HEK293 (cell line): ENCODE measurements around the gene CEP72.

Experiments used
- CTCF ChIA-PET: fragments of 350-600 bp; formaldehyde crosslinking; extraction: SDS; loops from one replicate; lab custom pipeline; 2021; ENCODE audit warnings: antibody characterized with exemption; lab: Yijun Ruan, JAX
- POLR2A ChIA-PET: fragments of 300-600 bp; formaldehyde crosslinking; extraction: SDS; loops from one replicate; lab custom pipeline; 2020; ENCODE audit warnings: antibody characterized with exemption, inconsistent platforms; lab: Yijun Ruan, JAX
- H3K27ac ChIP-seq: fragments of 200-500 bp; sonication (Bioruptor generic); 2 replicates; pipeline ENCODE4 v1.5.1; 2014; ENCODE audit warnings: low read depth, low read length, control low read depth, inconsistent platforms; ENCODE audit errors: extremely low read depth
- H3K36me3 ChIP-seq, 2 experiments: fragments of 200-500 bp in 1 of 2; sonication (Bioruptor generic) in 1 of 2; 1 replicate in 1 of 2; 2 replicates in 1 of 2; pipeline ENCODE4 v1.5.1; 2014 to 2017; ENCODE audit warnings: inconsistent platforms in 2 of 2, low read length in 2 of 2; ENCODE audit not compliant: control insufficient read depth in 2 of 2, insufficient read depth in 1 of 2
- H3K4me1 ChIP-seq: fragments of 200-500 bp; sonication (Bioruptor generic); 2 replicates; pipeline ENCODE4 v1.5.1; 2014; ENCODE audit warnings: mild to moderate bottlenecking, low read length, inconsistent platforms; ENCODE audit not compliant: control insufficient read depth, insufficient read depth
- H3K4me3 ChIP-seq: 2 replicates; pipeline ENCODE4 v1.5.1; 2011; ENCODE audit warnings: low read depth, mild to moderate bottlenecking, control low read depth, low read length, moderate library complexity
- H3K9me3 ChIP-seq: fragments of 200-500 bp; sonication (Bioruptor generic); 2 replicates; pipeline ENCODE4 v1.5.1; 2014; ENCODE audit warnings: low read depth, low read length, inconsistent platforms; ENCODE audit not compliant: control insufficient read depth, insufficient read depth
- BCL6B ChIP-seq: fragments of 450-650 bp; formaldehyde crosslinking; IDR thresholded peaks from 2 replicates; pipeline ENCODE4 v1.5.1; 2017; ENCODE audit warnings: missing biosample characterization, missing genetic modification characterization
- EGR2 ChIP-seq: fragments of 450-650 bp; formaldehyde crosslinking; IDR thresholded peaks from 2 replicates; pipeline ENCODE4 v1.5.1; 2016; ENCODE audit warnings: low read depth, missing biosample characterization, missing genetic modification characterization
- FEZF1 ChIP-seq: fragments of 450-650 bp; formaldehyde crosslinking; IDR thresholded peaks from 2 replicates; pipeline ENCODE4 v1.5.1; 2016; ENCODE audit warnings: missing biosample characterization, missing genetic modification characterization
- KLF1 ChIP-seq: fragments of 450-650 bp; formaldehyde crosslinking; IDR thresholded peaks from 2 replicates; pipeline ENCODE4 v1.5.1; 2016; ENCODE audit warnings: missing biosample characterization, missing genetic modification characterization
- KLF7 ChIP-seq: fragments of 450-650 bp; formaldehyde crosslinking; IDR thresholded peaks from 2 replicates; pipeline ENCODE4 v1.5.1; 2016; ENCODE audit warnings: missing biosample characterization, missing genetic modification characterization, borderline replicate concordance
- ZBTB48 ChIP-seq: fragments of 450-650 bp; formaldehyde crosslinking; IDR thresholded peaks from 2 replicates; pipeline ENCODE4 v1.5.1; 2016; ENCODE audit warnings: missing biosample characterization, missing genetic modification characterization
- ZFHX2 ChIP-seq: fragments of 450-650 bp; formaldehyde crosslinking; conservative IDR thresholded peaks from 2 replicates; pipeline ENCODE4 v1.5.1; 2016; ENCODE audit warnings: missing biosample characterization, missing genetic modification characterization
- ZFP37 ChIP-seq: fragments of 450-650 bp; formaldehyde crosslinking; IDR thresholded peaks from 2 replicates; pipeline ENCODE4 v1.5.1; 2016; ENCODE audit warnings: missing biosample characterization, missing genetic modification characterization
- ZNF114 ChIP-seq: fragments of 450-650 bp; formaldehyde crosslinking; IDR thresholded peaks from 2 replicates; pipeline ENCODE4 v1.5.0; 2017; ENCODE audit warnings: missing biosample characterization, missing genetic modification characterization
- ZNF184 ChIP-seq: fragments of 450-650 bp; IDR thresholded peaks from 2 replicates; pipeline ENCODE4 v1.5.1; 2018; ENCODE audit warnings: missing biosample characterization, mild to moderate bottlenecking, missing genetic modification characterization
- ZNF24 ChIP-seq: fragments of 450-650 bp; formaldehyde crosslinking; IDR thresholded peaks from 2 replicates; pipeline ENCODE4 v1.5.1; 2016; ENCODE audit warnings: missing biosample characterization, missing genetic modification characterization
- ZNF248 ChIP-seq: fragments of 450-650 bp; formaldehyde crosslinking; IDR thresholded peaks from 2 replicates; pipeline ENCODE4 v1.5.1; 2017; ENCODE audit warnings: missing biosample characterization, missing genetic modification characterization
- ZNF274 ChIP-seq, 2 experiments: fragments of 200-500 bp in 1 of 2; fragments of 450-650 bp in 1 of 2; sonication (Bioruptor generic) in 1 of 2; formaldehyde crosslinking in 1 of 2; IDR thresholded peaks; 2 replicates each; pipeline versions ENCODE4 v1.5.1 to v1.6.1; 2014 to 2016; ENCODE audit warnings: borderline replicate concordance in 1 of 2, inconsistent platforms in 1 of 2, low read length in 1 of 2, missing biosample characterization in 1 of 2, missing genetic modification characterization in 1 of 2
- ZNF362 ChIP-seq: fragments of 450-650 bp; formaldehyde crosslinking; IDR thresholded peaks from 2 replicates; pipeline ENCODE4 v1.5.1; 2016; ENCODE audit warnings: missing biosample characterization, missing genetic modification characterization
- ZNF510 ChIP-seq: fragments of 450-650 bp; formaldehyde crosslinking; IDR thresholded peaks from 2 replicates; pipeline ENCODE4 v1.5.1; 2018; ENCODE audit warnings: mild to moderate bottlenecking, missing genetic modification characterization, missing biosample characterization; ENCODE audit not compliant: insufficient replicate concordance
- ZNF530 ChIP-seq: fragments of 450-650 bp; formaldehyde crosslinking; IDR thresholded peaks from 2 replicates; pipeline ENCODE4 v1.5.1; 2016; ENCODE audit warnings: low read depth, missing biosample characterization, missing genetic modification characterization
- ZNF580 ChIP-seq: fragments of 450-650 bp; formaldehyde crosslinking; IDR thresholded peaks from 2 replicates; pipeline ENCODE4 v1.5.1; 2016; ENCODE audit warnings: missing biosample characterization, missing genetic modification characterization
- ZNF585B ChIP-seq: fragments of 450-650 bp; formaldehyde crosslinking; IDR thresholded peaks from 2 replicates; pipeline ENCODE4 v1.5.1; 2016; ENCODE audit warnings: missing biosample characterization, missing genetic modification characterization
- ZNF600 ChIP-seq: fragments of 450-650 bp; formaldehyde crosslinking; IDR thresholded peaks from 2 replicates; pipeline ENCODE4 v1.5.1; 2016; ENCODE audit warnings: missing biosample characterization, missing genetic modification characterization
- ZNF621 ChIP-seq: fragments of 450-650 bp; formaldehyde crosslinking; IDR thresholded peaks from 2 replicates; pipeline ENCODE4 v1.5.1; 2017; ENCODE audit warnings: missing biosample characterization, missing genetic modification characterization
- ZNF654 ChIP-seq: fragments of 450-650 bp; formaldehyde crosslinking; IDR thresholded peaks from 2 replicates; pipeline ENCODE4 v1.5.1; 2016; ENCODE audit warnings: low read depth, missing biosample characterization, missing genetic modification characterization
- ZNF660 ChIP-seq: fragments of 450-650 bp; IDR thresholded peaks from 2 replicates; pipeline ENCODE4 v1.5.1; 2018; ENCODE audit warnings: missing biosample characterization, mild to moderate bottlenecking, missing genetic modification characterization
- ZNF677 ChIP-seq: fragments of 450-650 bp; IDR thresholded peaks from 2 replicates; pipeline ENCODE4 v1.5.0; 2018; ENCODE audit warnings: missing biosample characterization, mild to moderate bottlenecking, missing genetic modification characterization, moderate library complexity
- ZNF704 ChIP-seq: fragments of 450-650 bp; formaldehyde crosslinking; IDR thresholded peaks from 2 replicates; pipeline ENCODE4 v1.5.1; 2016; ENCODE audit warnings: missing biosample characterization, missing genetic modification characterization
- ZNF776 ChIP-seq: fragments of 450-650 bp; formaldehyde crosslinking; IDR thresholded peaks from 2 replicates; pipeline ENCODE4 v1.5.0; 2017; ENCODE audit warnings: missing biosample characterization, missing genetic modification characterization, borderline replicate concordance
- ZNF843 ChIP-seq: fragments of 450-650 bp; formaldehyde crosslinking; IDR thresholded peaks from 2 replicates; pipeline ENCODE4 v1.5.1; 2016; ENCODE audit warnings: missing biosample characterization, missing genetic modification characterization
- ZSCAN18 ChIP-seq: fragments of 450-650 bp; formaldehyde crosslinking; IDR thresholded peaks from 2 replicates; pipeline ENCODE4 v1.5.1; 2016; ENCODE audit warnings: missing biosample characterization, missing genetic modification characterization

CEP72 gene

GRCh38 chr5:592158-592557, 20.0 kb upstream of the CEP72 start:
- no peaks in the 10 kb centered on the region for H3K36me3 ChIP-seq
- H3K4me1 ChIP-seq = no peaks in the 10 kb centered on the region
- no peak overlapping the region for H3K4me3 ChIP-seq
- POLR2A ChIA-PET = no interaction called here
- CTCF ChIA-PET = interaction anchor here (1.5 kb wide), 1 partner anchor 146 kb away, joined by 3 read pairs; no protein-coding TSS in a partner anchor
- H3K27ac ChIP-seq = no peak overlapping the region
- TF ChIP-seq ZNF580 (tag by site-specific recombination) = no peak
- no peak for TF ChIP-seq ZNF114 (tag by site-specific recombination)
- TF ChIP-seq KLF1 (tag by site-specific recombination) = peak; percentile 82
- TF ChIP-seq ZFP37 (tag by site-specific recombination) = no peak
- no peak for TF ChIP-seq ZNF600 (tag by site-specific recombination)
- no peak for TF ChIP-seq ZNF248 (tag by site-specific recombination)
- no peak for TF ChIP-seq ZSCAN18 (tag by site-specific recombination)
- peak; percentile 78 for TF ChIP-seq EGR2 (tag by site-specific recombination)
- TF ChIP-seq ZNF621 (tag by site-specific recombination) = no peak
- no peak for TF ChIP-seq ZNF530 (tag by site-specific recombination)
- no peak for TF ChIP-seq ZNF704 (tag by site-specific recombination)
- TF ChIP-seq ZNF843 = no peak
- TF ChIP-seq ZFHX2 (tag by site-specific recombination) = peak; percentile 75
- no peak for TF ChIP-seq ZNF24 (tag by site-specific recombination)
- H3K9me3 ChIP-seq = no peaks in the 10 kb centered on the region; the same call in 1 of the 2 replicates

GRCh38 chr5:593511-593910, 18.6 kb upstream of the CEP72 start:
- Histone ChIP-seq H3K36me3 (no peaks in the 10 kb centered on the region), H3K4me3 (no peak overlapping the region), H3K27ac (no peak overlapping the region), H3K4me1 (no peaks in the 10 kb centered on the region), H3K9me3 (no peaks in the 10 kb centered on the region; the same call in 1 of the 2 replicates)
- ChIA-PET CTCF (no interaction called here), POLR2A (no interaction called here)
- no peak for TF ChIP-seq KLF7 (tag by site-specific recombination)
- TF ChIP-seq ZNF510 (tag by site-specific recombination) = no peak
- no peak for TF ChIP-seq ZNF776 (tag by site-specific recombination)
- no peak for TF ChIP-seq ZNF585B
- TF ChIP-seq ZNF660 (tag by site-specific recombination) = no peak
- no peak for TF ChIP-seq ZNF654 (tag by site-specific recombination)
- no peak for TF ChIP-seq ZBTB48
- no peak for TF ChIP-seq ZNF704 (tag by site-specific recombination)
- TF ChIP-seq ZNF184 (tag by site-specific recombination) = no peak
- TF ChIP-seq ZNF621 (tag by site-specific recombination) = no peak
- no peak for TF ChIP-seq ZFP37 (tag by site-specific recombination)
- no peak for TF ChIP-seq ZNF530 (tag by site-specific recombination)
- TF ChIP-seq ZSCAN18 (tag by site-specific recombination) = no peak
- no peak for TF ChIP-seq ZNF677 (tag by site-specific recombination)
- no peak for TF ChIP-seq ZNF274 (IDR thresholded peaks at IDR 0.05; ENCODE audit: low read length)
- no peak for TF ChIP-seq ZNF274 (tag by site-specific recombination; IDR thresholded peaks at IDR 0.05; ENCODE audit: borderline replicate concordance)
- TF ChIP-seq ZNF362 (tag by site-specific recombination) = no peak
- TF ChIP-seq FEZF1 (tag by site-specific recombination) = no peak
- no peak for TF ChIP-seq BCL6B (tag by site-specific recombination)
